Amniotic stem cell (primary cell): ENCODE measurements around the gene MORF4L1.
"Not testable (repeated sequence)": the region's sequence is repeated elsewhere in the genome, so short reads cannot be mapped to it uniquely, and the experiment has no call there.

ENCODE experiments used
- DNase-seq: peaks from one replicate; lab custom pipeline; 2025; lab: John Stamatoyannopoulos, UW

Gene MORF4L1

GRCh38 chr15:78902281-78903032 is 29.8 kb downstream of the MORF4L1 start:
- not testable (repeated sequence) for DNase-seq

GRCh38 chr15:78904599-78905358 is 32.1 kb downstream of the MORF4L1 start:
- DNase-seq = no peak

DNA sequence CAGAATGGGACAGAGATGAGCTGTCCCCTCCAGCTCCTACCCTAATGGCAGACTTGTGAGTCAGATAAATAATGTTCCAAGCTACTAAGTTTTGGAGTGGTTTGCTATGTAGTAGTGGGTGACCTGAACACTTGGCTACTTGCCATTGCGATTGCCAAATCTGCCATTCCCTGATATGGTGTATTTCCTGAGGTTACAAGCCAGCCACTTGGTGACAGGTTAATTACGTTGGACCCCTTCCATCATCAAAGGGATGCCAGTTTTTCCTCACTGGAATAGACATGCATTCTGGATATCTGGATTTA is 33.6 kb downstream of the MORF4L1 start:
- peak; percentile 43 for DNase-seq

GRCh38 chr15:78907577-78907976 is 34.9 kb downstream of the MORF4L1 start:
- no peak for DNase-seq

GRCh38 chr15:78909160-78909695 is 36.5 kb downstream of the MORF4L1 start:
- no peak for DNase-seq

DNA sequence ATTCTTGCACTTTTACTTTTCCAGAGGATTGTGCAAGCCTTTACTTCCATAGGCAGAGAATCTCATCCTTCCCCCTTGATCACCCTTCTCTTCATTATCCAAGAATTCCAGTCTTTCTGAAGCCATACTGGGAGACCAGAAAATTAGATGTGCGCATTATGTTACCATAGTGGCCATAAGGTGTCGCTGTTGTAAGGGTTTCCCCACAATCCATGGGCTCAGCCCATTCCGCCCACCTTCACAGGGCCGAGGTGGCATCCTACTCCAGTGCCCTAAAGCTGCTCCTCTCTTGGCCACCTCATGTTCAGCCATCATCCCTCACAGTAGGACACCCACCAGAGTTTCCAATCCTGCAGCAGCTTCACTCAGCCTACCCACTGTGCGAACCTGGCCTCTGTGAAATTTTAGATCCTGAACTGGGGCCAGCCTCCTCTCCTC is 37.1 kb downstream of the MORF4L1 start:
- no peak for DNase-seq

GRCh38 chr15:78910271-78910670 is 37.6 kb downstream of the MORF4L1 start:
- DNase-seq = no peak

- no peak for DNase-seq
Measured at GRCh38 chr15:78912316-78912715, 39.6 kb downstream of the MORF4L1 start.

DNA sequence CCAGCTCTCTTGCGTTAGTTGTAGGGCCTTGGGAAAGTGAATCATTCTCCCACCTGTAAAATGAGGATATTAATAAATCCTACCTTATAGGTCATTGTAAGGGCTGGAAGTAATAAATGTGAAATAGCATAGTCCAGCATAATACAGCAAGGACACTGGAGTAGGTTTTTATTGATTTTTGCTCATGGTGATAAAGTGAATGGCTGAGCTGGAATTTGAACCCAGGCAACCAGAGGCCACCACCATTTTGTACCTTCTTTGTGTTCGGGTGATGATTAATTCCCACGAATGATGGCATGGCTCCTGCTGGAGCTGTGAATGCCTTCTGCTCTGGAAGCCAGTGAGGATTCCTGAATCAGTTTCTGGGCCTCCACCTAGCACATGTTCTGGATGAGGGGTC is 40.3 kb downstream of the MORF4L1 start:
- DNase-seq = no peak

GRCh38 chr15:78914027-78914764 is 41.5 kb downstream of the MORF4L1 start:
- no peak for DNase-seq

GRCh38 chr15:78915341-78916087 is 42.8 kb downstream of the MORF4L1 start:
- DNase-seq = no peak

DNA sequence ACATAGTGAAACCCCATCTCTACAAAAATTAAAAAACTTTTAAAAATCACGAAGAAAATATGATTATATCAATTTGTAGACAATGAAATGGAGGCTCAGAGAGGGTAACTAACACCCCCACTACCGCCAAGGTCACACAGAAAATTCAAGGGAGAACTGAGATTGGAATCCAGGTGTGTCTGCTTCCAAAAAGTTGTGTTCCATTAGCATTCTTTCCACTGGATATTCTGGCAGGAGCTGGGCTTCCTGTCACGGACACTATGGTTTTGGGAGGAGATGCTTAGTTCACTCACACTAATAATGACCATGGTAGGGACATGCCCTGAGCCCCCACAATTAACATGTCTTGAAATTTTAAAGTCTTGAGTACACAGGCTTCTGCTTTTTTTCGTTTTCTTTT is 43.4 kb downstream of the MORF4L1 start:
- DNase-seq = no peak

GRCh38 chr15:78917888-78918287 is 45.2 kb downstream of the MORF4L1 start:
- DNase-seq = no peak

- no peak for DNase-seq
Measured at GRCh38 chr15:78921517-78921916, 48.8 kb downstream of the MORF4L1 start.

GRCh38 chr15:78921940-78922339 is 49.2 kb downstream of the MORF4L1 start:
- DNase-seq = no peak

DNA sequence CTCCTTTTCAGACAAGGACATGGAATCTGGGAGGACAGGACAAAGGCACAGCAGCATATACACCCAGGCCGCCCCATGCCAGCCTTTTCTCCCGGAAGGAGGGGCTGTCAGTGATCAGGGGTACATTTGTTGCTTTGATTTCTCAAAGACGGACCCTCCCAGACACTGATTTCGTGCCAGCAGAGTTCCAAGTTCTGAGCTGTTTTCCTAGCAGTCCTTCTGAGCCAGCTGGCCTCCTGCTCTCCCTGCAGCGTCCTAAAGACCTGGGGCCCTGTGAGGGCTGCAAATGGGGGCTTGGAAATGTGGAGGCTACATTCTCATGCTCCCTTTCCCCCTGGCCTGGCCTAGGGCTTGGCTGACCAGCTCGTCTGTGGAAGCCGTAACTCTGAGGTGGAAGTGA is 49.8 kb downstream of the MORF4L1 start:
- no peak for DNase-seq

DNA sequence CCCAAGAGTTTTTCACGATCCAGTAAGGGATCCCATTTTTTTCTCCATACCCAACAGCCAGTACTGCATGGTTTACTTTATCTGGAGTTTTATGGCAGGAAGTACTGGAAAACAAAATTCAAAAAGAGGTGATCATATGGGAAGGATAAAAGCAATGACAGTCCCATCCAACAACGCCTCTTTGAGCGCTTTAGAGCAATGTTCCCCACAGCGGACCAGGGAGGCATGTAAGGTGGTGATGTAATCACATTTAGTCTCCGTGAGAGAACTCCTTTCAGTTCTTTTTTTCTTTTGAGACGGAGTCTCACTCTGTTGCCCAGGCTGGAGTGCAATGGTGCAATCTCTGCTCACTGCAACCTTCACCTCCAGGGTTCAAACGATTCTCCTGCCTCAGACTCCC is 50.3 kb downstream of the MORF4L1 start:
- DNase-seq = no peak

DNA sequence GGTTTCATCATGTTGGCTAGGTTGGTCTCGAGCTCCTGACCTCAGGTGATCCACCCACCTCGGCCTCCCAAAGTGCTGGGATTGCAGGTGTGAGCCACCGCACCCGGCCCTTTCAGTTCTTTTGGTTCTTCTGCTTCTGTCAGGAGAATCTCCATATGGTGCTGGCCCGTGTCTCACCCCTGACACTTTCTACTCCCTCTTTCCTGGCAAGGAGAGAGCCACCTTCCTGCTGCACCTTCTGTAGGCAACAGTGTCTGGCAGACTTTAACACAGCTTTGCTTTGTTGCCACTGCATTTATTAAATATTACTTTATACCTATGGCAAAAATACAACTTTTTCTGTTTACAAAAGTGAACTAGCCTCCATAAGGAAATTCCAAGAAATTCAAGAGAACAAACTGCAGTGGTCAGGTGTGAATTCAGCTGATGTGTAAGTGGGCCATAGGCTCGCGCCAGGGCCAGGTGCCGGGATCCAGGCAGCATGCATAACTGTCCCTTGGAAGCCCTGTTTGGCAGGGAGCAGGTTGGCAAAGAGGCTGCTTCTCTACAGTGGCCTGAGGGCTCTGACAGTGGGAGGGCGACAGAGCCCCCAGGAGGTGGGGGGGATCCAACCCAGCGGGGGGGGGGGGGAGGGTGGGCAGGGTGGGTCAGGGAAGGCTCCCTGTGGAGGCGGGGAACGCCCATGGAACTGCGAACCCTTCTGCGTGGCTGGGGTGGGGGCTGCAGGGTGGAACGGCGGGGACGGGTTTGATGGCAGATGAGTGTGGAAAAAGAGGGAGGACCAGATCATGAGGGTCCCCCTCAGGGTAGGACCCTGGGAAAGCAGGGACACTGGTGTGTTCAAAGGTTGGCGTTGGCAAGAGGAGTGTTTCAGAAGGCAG is 51.0 kb downstream of the MORF4L1 start:
- no peak for DNase-seq

DNA sequence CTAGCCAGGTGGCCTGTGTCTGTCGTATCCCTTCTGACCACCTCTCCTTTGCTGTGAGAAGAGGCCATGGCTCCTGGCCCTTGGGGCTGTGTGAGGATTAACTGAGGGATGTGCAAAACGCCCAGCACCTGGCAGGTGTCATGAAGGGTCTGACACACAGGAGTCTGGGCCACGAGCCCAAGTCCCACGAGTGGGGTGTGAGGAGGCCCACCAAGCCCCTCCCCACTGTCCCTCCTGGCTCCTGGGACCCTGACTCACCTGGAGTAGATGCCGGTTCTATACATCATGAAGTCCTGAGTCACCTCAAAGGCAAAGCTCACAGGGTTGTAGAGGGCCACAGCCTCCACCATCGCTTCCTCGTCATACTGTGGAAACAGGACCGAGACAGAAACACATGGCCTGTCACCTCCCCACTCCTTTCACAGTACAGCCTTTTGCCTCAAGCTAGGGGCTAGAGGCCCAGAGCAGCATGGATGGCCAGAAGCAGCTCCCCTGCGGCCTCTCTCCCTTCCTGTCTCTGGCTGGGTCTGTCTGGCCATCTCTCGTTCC is 52.5 kb downstream of the MORF4L1 start:
- DNase-seq = no peak

DNA sequence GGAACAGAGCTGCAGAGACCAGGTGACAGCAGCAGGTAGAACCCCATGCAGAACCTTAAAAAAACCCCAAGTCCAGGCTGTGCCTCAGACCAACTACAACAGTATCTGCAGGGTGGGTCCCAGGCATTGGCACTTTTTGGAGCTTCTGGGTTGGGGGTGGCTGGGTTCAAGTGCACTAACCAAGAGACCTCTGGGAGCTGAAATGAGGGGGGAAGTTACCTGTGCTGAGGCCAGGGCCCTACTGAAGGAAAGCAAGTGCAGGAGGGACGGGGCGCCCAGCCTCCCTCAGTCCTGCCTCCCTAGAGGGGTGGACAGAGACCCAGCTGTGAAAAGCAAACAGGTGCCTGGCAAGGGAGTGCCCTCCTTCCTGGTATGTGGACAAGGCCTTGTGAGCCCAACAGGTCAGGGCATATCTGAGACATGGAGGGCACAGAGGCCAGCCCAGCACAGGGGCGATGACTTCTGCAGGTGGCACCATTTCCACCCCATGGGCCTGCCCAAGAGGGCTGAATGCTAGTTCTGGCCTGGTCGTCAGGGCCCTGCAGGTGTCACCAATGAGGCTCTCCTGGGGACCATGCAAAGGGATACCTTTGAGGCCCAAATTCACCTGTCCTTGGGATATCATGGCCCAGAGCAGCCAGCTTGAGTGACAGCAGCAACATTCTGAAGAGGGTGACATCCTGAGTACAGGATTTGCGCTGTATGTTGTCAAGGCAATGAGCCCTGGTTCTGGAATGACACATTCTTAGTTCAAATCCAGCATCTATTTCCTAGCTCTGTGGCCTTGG is 53.5 kb downstream of the MORF4L1 start:
- no peak for DNase-seq
